ENCODE data around the gene DNASE1L1. TPM values are rescaled to one million over a fixed set of nuclear protein-coding genes. Genes with fewer than 3 reads are reported as not detected.

DNASE1L1 gene
- total and polyA plus RNA-seq, 4 donors: 9.3 to 22.1 (median 16.7) TPM

- no peaks in the 10 kb centered on the region for H3K9me3 ChIP-seq (ENCODE audit: control insufficient read depth in 4 of 4, low read length in 3 of 4)
- WGBS: 96% methylated on average over 17 of the region's 17 CpGs
- DNase-seq (ENCODE audit: low spot score): no peak
- peaks cover 0 to 24% (median 8%) of the 10 kb centered on the region in 4 donors for H3K36me3 ChIP-seq (ENCODE audit: control insufficient read depth in 4 of 4, insufficient read depth in 3 of 4, low read depth in 1 of 4, low read length in 3 of 4)
- no peak overlapping the region for H3K27ac ChIP-seq (ENCODE audit: low read depth in 1 of 2, low read length in 2 of 2)
- H3K4me3 ChIP-seq (ENCODE audit: low read depth in 1 of 3, low read length in 3 of 3): no peak overlapping the region
- H3K9ac ChIP-seq (ENCODE audit: low read depth in 1 of 2, low read length in 2 of 2): no peak overlapping the region
- no peaks in the 10 kb centered on the region for H3K27me3 ChIP-seq (ENCODE audit: control insufficient read depth in 4 of 4, insufficient read depth in 4 of 4, low read length in 3 of 4)
- peaks cover 0 to 2% (median 0%) of the 10 kb centered on the region in 4 donors for H3K4me1 ChIP-seq (ENCODE audit: control insufficient read depth in 4 of 4, insufficient read depth in 4 of 4, low read length in 3 of 4)
- no peak for TF ChIP-seq FOXA2 (IDR thresholded peaks at IDR 0.05)
- no peak for TF ChIP-seq ZBTB33 (IDR thresholded peaks at IDR 0.05)
These were observed 41.3 kb upstream of the DNASE1L1 start for GRCh38 chrX:154450312-154450711.

- Histone ChIP-seq H3K4me1 (ENCODE audit: control insufficient read depth in 4 of 4, insufficient read depth in 4 of 4, low read length in 3 of 4) (peaks cover 4 to 9% (median 5%) of the 10 kb centered on the region in 4 donors), H3K4me3 (ENCODE audit: low read depth in 1 of 3, low read length in 3 of 3) (no peak overlapping the region), H3K9ac (ENCODE audit: low read depth in 1 of 2, low read length in 2 of 2) (no peak overlapping the region), H3K27ac (ENCODE audit: low read depth in 1 of 2, low read length in 2 of 2) (no peak overlapping the region), H3K9me3 (ENCODE audit: control insufficient read depth in 4 of 4, low read length in 3 of 4) (no peaks in the 10 kb centered on the region), H3K27me3 (ENCODE audit: control insufficient read depth in 4 of 4, insufficient read depth in 4 of 4, low read length in 3 of 4) (no peaks in the 10 kb centered on the region), H3K36me3 (ENCODE audit: control insufficient read depth in 4 of 4, insufficient read depth in 3 of 4, low read depth in 1 of 4, low read length in 3 of 4) (peaks cover 0 to 24% (median 8%) of the 10 kb centered on the region in 4 donors)
- 97% methylated on average over 18 of the region's 18 CpGs for WGBS
- TF ChIP-seq ZBTB33 (IDR thresholded peaks at IDR 0.05) (no peak), ATF3 (IDR thresholded peaks at IDR 0.05) (no peak), FOXA2 (IDR thresholded peaks at IDR 0.05) (no peak), RXRA (IDR thresholded peaks at IDR 0.05) (no peak), RAD21 (IDR thresholded peaks at IDR 0.05) (no peak), NR2F2 (IDR thresholded peaks at IDR 0.05) (no peak), EGR1 (IDR thresholded peaks at IDR 0.05; ENCODE audit: low read depth in 2 of 2) (no peak), FOXA1 (IDR thresholded peaks at IDR 0.05) (no peak), MAX (IDR thresholded peaks at IDR 0.05) (no peak), HNF4G (IDR thresholded peaks at IDR 0.05) (no peak), REST (IDR thresholded peaks at IDR 0.05) (no peak), CTCF (IDR thresholded peaks at IDR 0.05; ENCODE audit: low read depth, low read length, missing input control) (no peak)
- no peak for DNase-seq (ENCODE audit: low spot score)
These were observed 40.6 kb upstream of the DNASE1L1 start for GRCh38 chrX:154449618-154450017.
